Measurements from ENCODE around the gene EXD2. TPM values are rescaled to one million over a fixed set of nuclear protein-coding genes. Genes with fewer than 3 reads are reported as not detected.

EXD2 gene
- total and polyA plus RNA-seq, 2 experiments from 2014 or later: 10.3 to 23.3 TPM

DNA sequence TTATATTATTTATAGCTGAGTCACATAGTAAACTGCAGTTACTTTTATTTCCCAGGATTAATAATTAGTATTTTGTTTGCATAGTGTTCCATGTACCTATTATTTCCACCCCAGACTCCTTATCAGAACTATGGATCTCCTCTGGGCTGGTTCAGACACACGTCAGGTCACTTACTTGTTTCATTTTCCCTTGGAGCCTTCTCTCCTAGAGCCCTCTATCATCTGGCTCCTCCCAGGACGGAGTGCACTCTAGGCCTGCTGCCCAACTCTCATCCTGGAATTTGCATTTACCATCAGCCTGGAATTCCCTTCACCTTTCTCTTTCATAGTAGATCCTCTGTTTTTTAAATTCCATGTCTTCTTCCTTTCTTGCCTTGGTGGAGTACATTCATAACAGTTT, 40.2 kb downstream of the EXD2 start:
- no peaks in the 10 kb centered on the region for H3F3A ChIP-seq (replicated peaks; ENCODE audit: low read depth)
- H3K27me3 Mint-ChIP-seq (ENCODE audit: insufficient read depth, low read depth, poor library complexity): peaks cover 3% of the 10 kb centered on the region
- no peak overlapping the region for H3K27ac ChIP-seq (ENCODE audit: low read depth)
- H4K20me1 ChIP-seq (replicated peaks; ENCODE audit: insufficient read depth): no peaks in the 10 kb centered on the region; the same call in 1 of the 2 replicates
- no peaks in the 10 kb centered on the region for H3K9me3 Mint-ChIP-seq
- H3K79me2 ChIP-seq (replicated peaks; ENCODE audit: insufficient read depth): no peaks in the 10 kb centered on the region
- peaks cover 4% of the 10 kb centered on the region; the same call in 1 of the 2 replicates for H3K36me3 ChIP-seq (ENCODE audit: insufficient read depth)
- H3K4me1 ChIP-seq (ENCODE audit: insufficient read depth): no peaks in the 10 kb centered on the region; the same call in 1 of the 2 replicates
- H3K36me3 Mint-ChIP-seq (ENCODE audit: low read depth): peaks cover 10% of the 10 kb centered on the region; the same call in 2 of the 3 replicates
- DNase-seq (ENCODE audit: low spot score) (no peak), ATAC-seq (no peak)
- no peaks in the 10 kb centered on the region for H3K27me3 ChIP-seq (ENCODE audit: insufficient read depth)
- no peak overlapping the region for H3K4me3 Mint-ChIP-seq
- H3K27ac Mint-ChIP-seq: no peak overlapping the region
- no peaks in the 10 kb centered on the region for H3K9me2 ChIP-seq (ENCODE audit: insufficient read depth)
- no peak overlapping the region for H3K4me3 ChIP-seq
- no peak overlapping the region for H2AFZ ChIP-seq
- H3K4me1 Mint-ChIP-seq: no peaks in the 10 kb centered on the region
- TF ChIP-seq JUNB (IDR thresholded peaks at IDR 0.05; ENCODE audit: unreplicated experiment) (no peak), EZH2 (IDR thresholded peaks at IDR 0.05; ENCODE audit: low read depth, unreplicated experiment) (no peak), EZH2phosphoT487 (IDR thresholded peaks at IDR 0.05; ENCODE audit: unreplicated experiment) (no peak), NANOG (IDR thresholded peaks at IDR 0.05; ENCODE audit: borderline replicate concordance) (no peak), ZNF114 (CRISPR knock-in tag; IDR thresholded peaks at IDR 0.05) (no peak), STAT1 (IDR thresholded peaks at IDR 0.05; ENCODE audit: unreplicated experiment) (no peak), ZNF331 (CRISPR knock-in tag; IDR thresholded peaks at IDR 0.05; ENCODE audit: low read depth) (no peak), POLR2AphosphoS5 (IDR thresholded peaks at IDR 0.05; ENCODE audit: low read depth) (no peak), CREB1 (CRISPR knock-in tag; IDR thresholded peaks at IDR 0.05; ENCODE audit: low read depth) (no peak)
- TF ChIP-seq, protein P1, sequence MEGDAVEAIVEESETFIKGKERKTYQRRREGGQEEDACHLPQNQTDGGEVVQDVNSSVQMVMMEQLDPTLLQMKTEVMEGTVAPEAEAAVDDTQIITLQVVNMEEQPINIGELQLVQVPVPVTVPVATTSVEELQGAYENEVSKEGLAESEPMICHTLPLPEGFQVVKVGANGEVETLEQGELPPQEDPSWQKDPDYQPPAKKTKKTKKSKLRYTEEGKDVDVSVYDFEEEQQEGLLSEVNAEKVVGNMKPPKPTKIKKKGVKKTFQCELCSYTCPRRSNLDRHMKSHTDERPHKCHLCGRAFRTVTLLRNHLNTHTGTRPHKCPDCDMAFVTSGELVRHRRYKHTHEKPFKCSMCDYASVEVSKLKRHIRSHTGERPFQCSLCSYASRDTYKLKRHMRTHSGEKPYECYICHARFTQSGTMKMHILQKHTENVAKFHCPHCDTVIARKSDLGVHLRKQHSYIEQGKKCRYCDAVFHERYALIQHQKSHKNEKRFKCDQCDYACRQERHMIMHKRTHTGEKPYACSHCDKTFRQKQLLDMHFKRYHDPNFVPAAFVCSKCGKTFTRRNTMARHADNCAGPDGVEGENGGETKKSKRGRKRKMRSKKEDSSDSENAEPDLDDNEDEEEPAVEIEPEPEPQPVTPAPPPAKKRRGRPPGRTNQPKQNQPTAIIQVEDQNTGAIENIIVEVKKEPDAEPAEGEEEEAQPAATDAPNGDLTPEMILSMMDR (conservative IDR thresholded peaks at IDR 0.05; ENCODE audit: low read depth in 2 of 2): no peak
- TF ChIP-seq, protein P2, sequence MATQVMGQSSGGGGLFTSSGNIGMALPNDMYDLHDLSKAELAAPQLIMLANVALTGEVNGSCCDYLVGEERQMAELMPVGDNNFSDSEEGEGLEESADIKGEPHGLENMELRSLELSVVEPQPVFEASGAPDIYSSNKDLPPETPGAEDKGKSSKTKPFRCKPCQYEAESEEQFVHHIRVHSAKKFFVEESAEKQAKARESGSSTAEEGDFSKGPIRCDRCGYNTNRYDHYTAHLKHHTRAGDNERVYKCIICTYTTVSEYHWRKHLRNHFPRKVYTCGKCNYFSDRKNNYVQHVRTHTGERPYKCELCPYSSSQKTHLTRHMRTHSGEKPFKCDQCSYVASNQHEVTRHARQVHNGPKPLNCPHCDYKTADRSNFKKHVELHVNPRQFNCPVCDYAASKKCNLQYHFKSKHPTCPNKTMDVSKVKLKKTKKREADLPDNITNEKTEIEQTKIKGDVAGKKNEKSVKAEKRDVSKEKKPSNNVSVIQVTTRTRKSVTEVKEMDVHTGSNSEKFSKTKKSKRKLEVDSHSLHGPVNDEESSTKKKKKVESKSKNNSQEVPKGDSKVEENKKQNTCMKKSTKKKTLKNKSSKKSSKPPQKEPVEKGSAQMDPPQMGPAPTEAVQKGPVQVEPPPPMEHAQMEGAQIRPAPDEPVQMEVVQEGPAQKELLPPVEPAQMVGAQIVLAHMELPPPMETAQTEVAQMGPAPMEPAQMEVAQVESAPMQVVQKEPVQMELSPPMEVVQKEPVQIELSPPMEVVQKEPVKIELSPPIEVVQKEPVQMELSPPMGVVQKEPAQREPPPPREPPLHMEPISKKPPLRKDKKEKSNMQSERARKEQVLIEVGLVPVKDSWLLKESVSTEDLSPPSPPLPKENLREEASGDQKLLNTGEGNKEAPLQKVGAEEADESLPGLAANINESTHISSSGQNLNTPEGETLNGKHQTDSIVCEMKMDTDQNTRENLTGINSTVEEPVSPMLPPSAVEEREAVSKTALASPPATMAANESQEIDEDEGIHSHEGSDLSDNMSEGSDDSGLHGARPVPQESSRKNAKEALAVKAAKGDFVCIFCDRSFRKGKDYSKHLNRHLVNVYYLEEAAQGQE (IDR thresholded peaks at IDR 0.05; ENCODE audit: unreplicated experiment): no peak
- TF ChIP-seq, protein P3, sequence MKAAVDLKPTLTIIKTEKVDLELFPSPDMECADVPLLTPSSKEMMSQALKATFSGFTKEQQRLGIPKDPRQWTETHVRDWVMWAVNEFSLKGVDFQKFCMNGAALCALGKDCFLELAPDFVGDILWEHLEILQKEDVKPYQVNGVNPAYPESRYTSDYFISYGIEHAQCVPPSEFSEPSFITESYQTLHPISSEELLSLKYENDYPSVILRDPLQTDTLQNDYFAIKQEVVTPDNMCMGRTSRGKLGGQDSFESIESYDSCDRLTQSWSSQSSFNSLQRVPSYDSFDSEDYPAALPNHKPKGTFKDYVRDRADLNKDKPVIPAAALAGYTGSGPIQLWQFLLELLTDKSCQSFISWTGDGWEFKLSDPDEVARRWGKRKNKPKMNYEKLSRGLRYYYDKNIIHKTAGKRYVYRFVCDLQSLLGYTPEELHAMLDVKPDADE (IDR thresholded peaks at IDR 0.05): no peak
- TF ChIP-seq, protein P4, sequence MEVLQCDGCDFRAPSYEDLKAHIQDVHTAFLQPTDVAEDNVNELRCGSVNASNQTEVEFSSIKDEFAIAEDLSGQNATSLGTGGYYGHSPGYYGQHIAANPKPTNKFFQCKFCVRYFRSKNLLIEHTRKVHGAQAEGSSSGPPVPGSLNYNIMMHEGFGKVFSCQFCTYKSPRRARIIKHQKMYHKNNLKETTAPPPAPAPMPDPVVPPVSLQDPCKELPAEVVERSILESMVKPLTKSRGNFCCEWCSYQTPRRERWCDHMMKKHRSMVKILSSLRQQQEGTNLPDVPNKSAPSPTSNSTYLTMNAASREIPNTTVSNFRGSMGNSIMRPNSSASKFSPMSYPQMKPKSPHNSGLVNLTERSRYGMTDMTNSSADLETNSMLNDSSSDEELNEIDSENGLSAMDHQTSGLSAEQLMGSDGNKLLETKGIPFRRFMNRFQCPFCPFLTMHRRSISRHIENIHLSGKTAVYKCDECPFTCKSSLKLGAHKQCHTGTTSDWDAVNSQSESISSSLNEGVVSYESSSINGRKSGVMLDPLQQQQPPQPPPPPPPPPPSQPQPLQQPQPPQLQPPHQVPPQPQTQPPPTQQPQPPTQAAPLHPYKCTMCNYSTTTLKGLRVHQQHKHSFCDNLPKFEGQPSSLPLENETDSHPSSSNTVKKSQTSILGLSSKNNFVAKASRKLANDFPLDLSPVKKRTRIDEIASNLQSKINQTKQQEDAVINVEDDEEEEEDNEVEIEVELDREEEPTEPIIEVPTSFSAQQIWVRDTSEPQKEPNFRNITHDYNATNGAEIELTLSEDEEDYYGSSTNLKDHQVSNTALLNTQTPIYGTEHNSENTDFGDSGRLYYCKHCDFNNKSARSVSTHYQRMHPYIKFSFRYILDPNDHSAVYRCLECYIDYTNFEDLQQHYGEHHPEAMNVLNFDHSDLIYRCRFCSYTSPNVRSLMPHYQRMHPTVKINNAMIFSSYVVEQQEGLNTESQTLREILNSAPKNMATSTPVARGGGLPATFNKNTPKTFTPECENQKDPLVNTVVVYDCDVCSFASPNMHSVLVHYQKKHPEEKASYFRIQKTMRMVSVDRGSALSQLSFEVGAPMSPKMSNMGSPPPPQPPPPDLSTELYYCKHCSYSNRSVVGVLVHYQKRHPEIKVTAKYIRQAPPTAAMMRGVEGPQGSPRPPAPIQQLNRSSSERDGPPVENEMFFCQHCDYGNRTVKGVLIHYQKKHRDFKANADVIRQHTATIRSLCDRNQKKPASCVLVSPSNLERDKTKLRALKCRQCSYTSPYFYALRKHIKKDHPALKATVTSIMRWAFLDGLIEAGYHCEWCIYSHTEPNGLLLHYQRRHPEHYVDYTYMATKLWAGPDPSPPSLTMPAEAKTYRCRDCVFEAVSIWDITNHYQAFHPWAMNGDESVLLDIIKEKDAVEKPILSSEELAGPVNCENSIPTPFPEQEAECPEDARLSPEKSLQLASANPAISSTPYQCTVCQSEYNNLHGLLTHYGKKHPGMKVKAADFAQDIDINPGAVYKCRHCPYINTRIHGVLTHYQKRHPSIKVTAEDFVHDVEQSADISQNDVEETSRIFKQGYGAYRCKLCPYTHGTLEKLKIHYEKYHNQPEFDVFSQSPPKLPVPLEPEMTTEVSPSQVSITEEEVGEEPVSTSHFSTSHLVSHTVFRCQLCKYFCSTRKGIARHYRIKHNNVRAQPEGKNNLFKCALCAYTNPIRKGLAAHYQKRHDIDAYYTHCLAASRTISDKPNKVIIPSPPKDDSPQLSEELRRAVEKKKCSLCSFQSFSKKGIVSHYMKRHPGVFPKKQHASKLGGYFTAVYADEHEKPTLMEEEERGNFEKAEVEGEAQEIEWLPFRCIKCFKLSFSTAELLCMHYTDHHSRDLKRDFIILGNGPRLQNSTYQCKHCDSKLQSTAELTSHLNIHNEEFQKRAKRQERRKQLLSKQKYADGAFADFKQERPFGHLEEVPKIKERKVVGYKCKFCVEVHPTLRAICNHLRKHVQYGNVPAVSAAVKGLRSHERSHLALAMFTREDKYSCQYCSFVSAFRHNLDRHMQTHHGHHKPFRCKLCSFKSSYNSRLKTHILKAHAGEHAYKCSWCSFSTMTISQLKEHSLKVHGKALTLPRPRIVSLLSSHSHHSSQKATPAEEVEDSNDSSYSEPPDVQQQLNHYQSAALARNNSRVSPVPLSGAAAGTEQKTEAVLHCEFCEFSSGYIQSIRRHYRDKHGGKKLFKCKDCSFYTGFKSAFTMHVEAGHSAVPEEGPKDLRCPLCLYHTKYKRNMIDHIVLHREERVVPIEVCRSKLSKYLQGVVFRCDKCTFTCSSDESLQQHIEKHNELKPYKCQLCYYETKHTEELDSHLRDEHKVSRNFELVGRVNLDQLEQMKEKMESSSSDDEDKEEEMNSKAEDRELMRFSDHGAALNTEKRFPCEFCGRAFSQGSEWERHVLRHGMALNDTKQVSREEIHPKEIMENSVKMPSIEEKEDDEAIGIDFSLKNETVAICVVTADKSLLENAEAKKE (CRISPR knock-in tag; IDR thresholded peaks at IDR 0.05): no peak
- H3K4me2 ChIP-seq: no peak overlapping the region

All from GM23338 (cell line).